ENCODE data around the gene ELOVL5.
A peak's percentile ranks its signal among the peaks of the same experiment; 100 is the strongest.

Gene ELOVL5

DNA sequence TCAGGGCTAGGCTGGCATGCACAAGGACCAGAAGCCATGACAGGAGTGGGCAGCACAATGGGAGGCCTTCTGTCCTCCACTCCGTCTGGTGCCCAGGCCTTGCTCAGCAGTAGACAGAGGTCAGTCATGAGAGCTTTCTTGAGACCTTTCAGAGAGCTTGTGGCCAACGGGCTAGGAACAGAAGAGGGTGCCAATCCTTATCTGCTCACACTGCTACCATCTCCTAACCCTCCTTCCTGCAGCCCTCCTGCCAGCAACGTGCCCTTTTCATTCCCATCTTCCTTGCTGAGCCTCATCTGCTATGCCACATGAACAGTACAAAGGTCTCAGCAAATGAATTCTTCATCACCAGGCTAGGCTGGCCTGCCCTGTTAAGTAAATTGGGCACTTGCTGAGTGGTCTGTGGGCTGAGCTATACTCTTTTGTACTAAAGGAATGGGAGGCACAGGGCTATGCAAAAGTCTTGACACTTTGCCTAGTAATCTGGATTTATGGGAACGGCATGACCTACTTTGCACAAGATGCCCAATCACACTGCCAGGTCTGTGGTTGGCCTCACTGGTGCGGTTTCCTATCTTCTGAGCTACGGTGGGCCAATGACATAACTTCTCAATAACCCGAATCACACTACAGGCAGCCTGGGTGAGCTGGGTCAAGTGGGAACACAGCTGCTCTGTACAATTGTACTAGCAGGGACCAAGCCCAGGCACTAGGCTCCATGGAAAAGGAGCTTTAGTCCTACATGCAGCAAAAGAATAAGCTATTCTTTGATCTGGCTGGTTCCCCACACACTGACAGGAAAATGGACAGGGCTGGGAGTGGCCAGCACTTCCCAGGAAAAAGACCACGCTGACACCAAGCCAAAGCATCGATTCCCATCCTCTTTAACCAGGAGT, 47.8 kb downstream of the ELOVL5 start:
- TF ChIP-seq SUZ12 (IDR thresholded peaks at IDR 0.05) (no peak), FOXK2 (IDR thresholded peaks at IDR 0.05) (no peak)
- DNase-seq (ENCODE audit: extremely low spot score): no peak
- CTCF ChIA-PET: interaction anchor here (0.6 kb wide), 1 partner anchor 128 kb away, joined by 3 read pairs; no protein-coding TSS in a partner anchor
- POLR2A ChIA-PET: no interaction called here

DNA sequence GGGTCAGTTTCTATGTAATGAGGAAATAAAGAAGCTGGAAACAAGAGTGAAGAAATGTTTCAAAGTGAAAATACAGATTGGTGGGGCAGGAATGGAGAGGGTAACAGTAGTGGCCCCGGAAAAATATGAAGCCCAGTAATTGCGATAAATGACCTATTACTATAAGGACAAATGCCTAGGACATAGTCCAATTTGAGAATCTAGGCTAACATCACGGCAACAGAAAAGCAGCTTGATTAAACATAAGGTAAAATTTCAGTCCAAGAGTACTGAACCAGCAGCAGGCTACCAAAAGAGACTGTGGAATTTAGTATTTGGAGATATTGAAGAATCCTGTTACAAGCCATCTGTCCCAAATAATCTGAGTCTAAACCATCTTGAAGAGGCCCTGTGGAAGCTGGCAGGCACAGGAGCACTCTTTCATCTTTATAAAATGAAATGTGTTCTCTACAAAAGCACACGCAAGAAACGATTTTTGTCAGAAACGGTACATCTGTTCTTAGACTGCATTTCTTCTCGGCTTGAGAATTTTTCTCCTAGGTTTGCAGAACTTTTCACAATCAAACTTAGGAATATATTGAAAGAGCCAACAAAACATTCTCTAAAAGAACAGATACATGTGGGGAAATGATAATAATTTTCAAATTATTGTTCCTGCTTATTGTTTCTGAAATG, 49.3 kb downstream of the ELOVL5 start:
- no peak for TF ChIP-seq FOXK2 (IDR thresholded peaks at IDR 0.05)
- TF ChIP-seq LEF1 (IDR thresholded peaks at IDR 0.05; ENCODE audit: borderline replicate concordance): no peak
- TF ChIP-seq TARDBP (IDR thresholded peaks at IDR 0.05): no peak
- no peak for TF ChIP-seq FOXA1 (IDR thresholded peaks at IDR 0.05)
- no peak for TF ChIP-seq HDGF (IDR thresholded peaks at IDR 0.05; ENCODE audit: borderline replicate concordance)
- TF ChIP-seq ELF4 (IDR thresholded peaks at IDR 0.05): no peak
- TF ChIP-seq SP1 (IDR thresholded peaks at IDR 0.05): no peak
- TF ChIP-seq CTBP1 (IDR thresholded peaks at IDR 0.05; ENCODE audit: borderline replicate concordance): no peak
- no peak for TF ChIP-seq L3MBTL2 (conservative IDR thresholded peaks at IDR 0.05)
- no peak for TF ChIP-seq BHLHE40 (IDR thresholded peaks at IDR 0.05; ENCODE audit: borderline replicate concordance)
- no peak for TF ChIP-seq SUZ12 (IDR thresholded peaks at IDR 0.05)
- no peak for DNase-seq (ENCODE audit: extremely low spot score)
- CTCF ChIA-PET: interaction anchor here (0.6 kb wide), 1 partner anchor 94 kb away, joined by 3 read pairs; no protein-coding TSS in a partner anchor
- POLR2A ChIA-PET: no interaction called here

DNA sequence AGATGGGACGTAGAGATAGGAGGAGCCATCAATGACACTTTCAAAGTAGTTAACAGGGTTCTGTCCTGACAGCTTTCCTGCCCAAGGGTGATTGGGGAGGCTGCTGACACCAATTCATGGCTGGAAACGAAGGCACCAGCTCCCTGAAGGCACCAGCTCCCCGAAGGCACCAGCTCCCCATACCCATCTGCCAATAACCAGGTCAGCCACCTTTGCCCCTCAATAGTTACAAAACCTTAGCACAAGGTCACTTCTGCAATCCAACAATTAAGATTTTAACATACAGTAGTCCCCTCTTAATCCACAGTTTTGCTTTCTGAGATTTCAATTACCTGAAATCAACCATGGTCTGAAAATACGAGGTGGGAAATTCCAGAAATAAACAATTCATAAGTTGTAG, 51.7 kb downstream of the ELOVL5 start:
- no peak for DNase-seq (ENCODE audit: extremely low spot score)
- POLR2A ChIA-PET: no interaction called here
- no peak for TF ChIP-seq FOXK2 (IDR thresholded peaks at IDR 0.05)
- TF ChIP-seq L3MBTL2 (conservative IDR thresholded peaks at IDR 0.05): no peak
- TF ChIP-seq FOXA1 (IDR thresholded peaks at IDR 0.05): no peak
- TF ChIP-seq, protein P1, sequence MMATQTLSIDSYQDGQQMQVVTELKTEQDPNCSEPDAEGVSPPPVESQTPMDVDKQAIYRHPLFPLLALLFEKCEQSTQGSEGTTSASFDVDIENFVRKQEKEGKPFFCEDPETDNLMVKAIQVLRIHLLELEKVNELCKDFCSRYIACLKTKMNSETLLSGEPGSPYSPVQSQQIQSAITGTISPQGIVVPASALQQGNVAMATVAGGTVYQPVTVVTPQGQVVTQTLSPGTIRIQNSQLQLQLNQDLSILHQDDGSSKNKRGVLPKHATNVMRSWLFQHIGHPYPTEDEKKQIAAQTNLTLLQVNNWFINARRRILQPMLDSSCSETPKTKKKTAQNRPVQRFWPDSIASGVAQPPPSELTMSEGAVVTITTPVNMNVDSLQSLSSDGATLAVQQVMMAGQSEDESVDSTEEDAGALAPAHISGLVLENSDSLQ (IDR thresholded peaks at IDR 0.05): no peak
- no peak for TF ChIP-seq ELF4 (IDR thresholded peaks at IDR 0.05)
- TF ChIP-seq ARNT (IDR thresholded peaks at IDR 0.05): no peak
- no peak for TF ChIP-seq TARDBP (IDR thresholded peaks at IDR 0.05)
- no peak for TF ChIP-seq CTBP1 (IDR thresholded peaks at IDR 0.05; ENCODE audit: borderline replicate concordance)
- TF ChIP-seq SP1 (IDR thresholded peaks at IDR 0.05): no peak
- no peak for TF ChIP-seq SUZ12 (IDR thresholded peaks at IDR 0.05)
- no peak for TF ChIP-seq HDGF (IDR thresholded peaks at IDR 0.05; ENCODE audit: borderline replicate concordance)
- no peak for TF ChIP-seq LEF1 (IDR thresholded peaks at IDR 0.05; ENCODE audit: borderline replicate concordance)
- CTCF ChIA-PET: no interaction called here

DNA sequence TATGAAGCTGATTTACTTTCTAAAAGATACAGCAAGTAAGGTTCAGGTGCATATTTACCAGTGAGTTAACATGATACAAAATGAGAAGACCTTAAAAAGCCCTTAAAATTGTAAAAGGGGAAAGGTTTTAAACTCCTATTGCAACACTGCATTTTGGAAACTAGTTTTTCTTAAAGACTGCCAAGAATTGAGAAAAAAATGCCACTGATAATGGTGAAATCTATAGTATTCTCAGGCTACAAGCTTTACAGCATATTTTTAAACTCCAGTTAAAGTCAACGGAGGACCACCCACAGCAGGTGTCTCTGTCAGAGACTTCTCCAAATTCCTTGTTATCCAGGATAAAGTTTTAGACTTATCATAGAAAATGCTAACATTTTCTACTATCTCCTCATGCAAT, 53.6 kb downstream of the ELOVL5 start:
- ChIA-PET POLR2A (no interaction called here), CTCF (no interaction called here)
- no peak for DNase-seq (ENCODE audit: extremely low spot score)
- TF ChIP-seq FOXK2 (IDR thresholded peaks at IDR 0.05) (no peak), BHLHE40 (IDR thresholded peaks at IDR 0.05; ENCODE audit: borderline replicate concordance) (no peak), FOXA1 (IDR thresholded peaks at IDR 0.05) (no peak), FOXM1 (IDR thresholded peaks at IDR 0.05; ENCODE audit: borderline replicate concordance) (no peak), LEF1 (IDR thresholded peaks at IDR 0.05; ENCODE audit: borderline replicate concordance) (no peak), ARNT (IDR thresholded peaks at IDR 0.05) (no peak), ELF4 (IDR thresholded peaks at IDR 0.05) (no peak), HDGF (IDR thresholded peaks at IDR 0.05; ENCODE audit: borderline replicate concordance) (no peak), L3MBTL2 (conservative IDR thresholded peaks at IDR 0.05) (no peak), SUZ12 (IDR thresholded peaks at IDR 0.05) (no peak), TARDBP (IDR thresholded peaks at IDR 0.05) (no peak), NFRKB (IDR thresholded peaks at IDR 0.05) (no peak), CTBP1 (IDR thresholded peaks at IDR 0.05; ENCODE audit: borderline replicate concordance) (no peak), ZNF384 (IDR thresholded peaks at IDR 0.05) (no peak)
- TF ChIP-seq, protein P1 (IDR thresholded peaks at IDR 0.05): no peak

DNA sequence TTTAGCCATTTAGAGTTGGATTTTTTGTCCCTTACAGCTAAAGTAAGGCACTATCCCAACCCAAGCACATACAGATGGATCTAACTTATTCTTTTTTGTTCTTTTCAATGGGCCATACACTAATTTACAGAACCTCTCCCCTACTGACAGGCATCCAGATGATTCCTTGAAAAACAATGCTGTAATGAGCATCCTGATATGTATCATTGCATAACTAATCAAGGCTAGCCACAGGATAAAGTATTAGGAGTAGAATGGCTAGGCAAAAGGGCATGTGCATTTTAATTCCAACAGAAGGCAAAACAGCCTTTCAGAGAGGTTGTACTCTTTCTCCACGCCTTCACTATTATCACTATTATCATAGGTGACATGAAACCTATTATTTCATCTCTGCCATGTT, 54.1 kb downstream of the ELOVL5 start:
- CTCF ChIA-PET: interaction anchor here (0.6 to 0.7 kb wide), 2 partner anchors 24 to 432 kb away, joined by 3 to 6 read pairs; no protein-coding TSS in a partner anchor
- TF ChIP-seq SP1 (IDR thresholded peaks at IDR 0.05) (no peak), FOXK2 (IDR thresholded peaks at IDR 0.05) (no peak), ELF4 (IDR thresholded peaks at IDR 0.05) (no peak), SUZ12 (IDR thresholded peaks at IDR 0.05) (no peak), LEF1 (IDR thresholded peaks at IDR 0.05; ENCODE audit: borderline replicate concordance) (no peak), NFRKB (IDR thresholded peaks at IDR 0.05) (no peak)
- TF ChIP-seq, protein P1 (IDR thresholded peaks at IDR 0.05): no peak
- no peak for DNase-seq (ENCODE audit: extremely low spot score)
- POLR2A ChIA-PET: no interaction called here

DNA sequence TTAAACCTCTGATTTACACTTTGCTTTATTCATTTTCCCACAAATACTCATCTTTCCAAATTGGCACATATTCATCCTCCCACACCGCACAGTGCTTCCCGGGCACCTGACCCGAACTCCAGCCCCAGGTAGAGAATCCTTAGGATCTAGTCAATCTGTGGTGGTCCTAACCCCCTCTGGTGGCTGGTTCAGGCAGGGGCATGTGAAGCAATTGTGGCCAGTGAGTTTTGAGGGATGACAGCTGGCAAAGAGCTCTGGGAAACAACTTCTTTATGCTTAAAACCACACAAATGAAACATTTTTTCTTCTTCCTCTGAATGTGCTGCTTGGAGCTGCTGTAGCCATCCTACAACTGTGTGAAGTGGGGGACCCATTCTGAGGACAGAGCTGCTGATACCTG, 54.7 kb downstream of the ELOVL5 start:
- ChIA-PET CTCF (interaction anchor here (0.6 to 0.7 kb wide), 2 partner anchors 23 to 432 kb away, joined by 3 to 6 read pairs; no protein-coding TSS in a partner anchor), POLR2A (no interaction called here)
- TF ChIP-seq ZNF384 (IDR thresholded peaks at IDR 0.05): no peak
- no peak for TF ChIP-seq NFRKB (IDR thresholded peaks at IDR 0.05)
- TF ChIP-seq BHLHE40 (IDR thresholded peaks at IDR 0.05; ENCODE audit: borderline replicate concordance): no peak
- TF ChIP-seq, protein P1 (IDR thresholded peaks at IDR 0.05): no peak
- TF ChIP-seq ARNT (IDR thresholded peaks at IDR 0.05): no peak
- no peak for TF ChIP-seq FOXA1 (IDR thresholded peaks at IDR 0.05)
- TF ChIP-seq HDGF (IDR thresholded peaks at IDR 0.05; ENCODE audit: borderline replicate concordance): no peak
- TF ChIP-seq FOXK2 (IDR thresholded peaks at IDR 0.05): no peak
- no peak for TF ChIP-seq LEF1 (IDR thresholded peaks at IDR 0.05; ENCODE audit: borderline replicate concordance)
- no peak for TF ChIP-seq ELF4 (IDR thresholded peaks at IDR 0.05)
- no peak for TF ChIP-seq L3MBTL2 (conservative IDR thresholded peaks at IDR 0.05)
- no peak for TF ChIP-seq SP1 (IDR thresholded peaks at IDR 0.05)
- no peak for TF ChIP-seq SUZ12 (IDR thresholded peaks at IDR 0.05)
- no peak for TF ChIP-seq TARDBP (IDR thresholded peaks at IDR 0.05)
- no peak for TF ChIP-seq CTBP1 (IDR thresholded peaks at IDR 0.05; ENCODE audit: borderline replicate concordance)
- TF ChIP-seq FOXM1 (IDR thresholded peaks at IDR 0.05; ENCODE audit: borderline replicate concordance): no peak
- peak; percentile 43 for DNase-seq (ENCODE audit: extremely low spot score)

Data from HEK293T (cell line).